ENCODE results near the gene ENPP3.

- TF ChIP-seq CTCF (IDR thresholded peaks at IDR 0.05; ENCODE audit: low read depth, low read length, poor library complexity, severe bottlenecking) (no peak), EZH2phosphoT487 (IDR thresholded peaks at IDR 0.05; ENCODE audit: borderline replicate concordance, low read length) (no peak)
Measured at GRCh38 chr6:131642987-131643611, 6.0 kb downstream of the ENPP3 start.
